Hepatic stellate cell (primary cell): Measurements from ENCODE around the gene SLC5A2.
"Not testable (repeated sequence)": the region's sequence is repeated elsewhere in the genome, so short reads cannot be mapped to it uniquely, and the experiment has no call there.

Source experiments
- DNase-seq: peaks from one replicate; pipeline ENCODE4 v3.0.0; 2011; ENCODE audit warnings: low spot score

SLC5A2 gene

DNA sequence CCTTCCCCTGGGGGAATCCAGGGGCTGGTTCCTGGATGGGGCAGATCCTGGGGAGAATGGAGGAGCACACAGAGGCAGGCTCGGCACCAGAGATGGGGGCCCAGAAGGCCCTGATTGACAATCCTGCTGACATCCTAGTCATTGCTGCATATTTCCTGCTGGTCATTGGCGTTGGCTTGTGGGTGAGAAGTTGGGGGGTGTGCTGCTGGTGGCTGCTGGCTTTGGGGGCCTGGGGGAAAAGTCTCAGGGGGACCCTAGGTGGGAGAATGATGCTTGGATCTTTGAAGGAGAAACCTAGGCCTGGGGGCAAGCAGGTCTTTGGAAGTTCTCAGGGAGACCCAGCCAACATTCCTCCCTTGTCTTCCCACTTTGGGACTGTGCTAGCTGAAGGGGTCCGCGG lies at the start of gene SLC5A2:
Gene SLC5A2 (plus strand): TSS at position 43 of the 400 bp plus-strand sequence. CDS start 14 bp downstream, at position 57.
- DNase-seq = no peak

DNA sequence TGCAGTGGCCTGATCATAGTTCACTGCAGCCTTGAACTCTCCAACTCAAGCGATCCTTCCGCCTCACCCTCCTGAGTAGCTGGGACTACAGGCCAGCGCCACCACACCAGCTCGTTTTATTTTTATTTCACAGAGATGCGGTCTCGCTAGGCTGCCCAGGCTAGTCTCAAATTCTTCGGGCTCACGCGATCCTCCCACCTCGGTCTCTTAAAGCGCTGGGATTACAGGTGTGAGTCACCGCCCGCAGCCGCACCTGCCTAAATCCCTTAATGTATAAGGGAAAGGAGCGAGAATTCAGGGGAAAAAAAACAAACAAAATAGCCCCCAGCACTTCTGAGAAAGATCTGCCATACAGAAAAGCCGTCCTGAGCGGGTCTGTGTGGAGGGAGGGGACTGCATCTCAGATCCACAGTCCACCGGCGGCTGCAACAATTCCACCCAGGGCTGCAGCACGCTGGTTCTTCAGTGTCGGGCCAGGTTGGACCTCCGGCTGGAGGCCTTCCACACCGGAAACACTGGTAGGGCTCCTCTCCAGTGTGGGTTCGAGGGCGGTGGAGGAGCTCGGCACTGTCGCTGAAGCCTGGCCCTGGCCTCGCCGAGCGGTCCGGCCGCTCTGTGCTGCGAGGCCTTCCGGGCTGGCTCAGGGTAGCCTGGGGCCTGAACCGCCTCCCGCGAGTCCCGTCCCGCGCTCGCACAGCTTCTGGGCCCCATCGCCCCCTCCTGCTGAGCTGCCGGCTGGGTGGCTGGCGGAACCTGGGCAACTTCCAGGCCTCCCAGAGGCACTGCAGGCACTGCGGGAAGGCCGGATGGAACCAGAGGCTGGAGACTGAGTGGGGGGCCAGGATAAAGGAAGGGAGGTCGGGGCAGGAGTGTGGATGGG lies 47.3 kb upstream of the SLC5A2 start:
- no peak for DNase-seq

DNA sequence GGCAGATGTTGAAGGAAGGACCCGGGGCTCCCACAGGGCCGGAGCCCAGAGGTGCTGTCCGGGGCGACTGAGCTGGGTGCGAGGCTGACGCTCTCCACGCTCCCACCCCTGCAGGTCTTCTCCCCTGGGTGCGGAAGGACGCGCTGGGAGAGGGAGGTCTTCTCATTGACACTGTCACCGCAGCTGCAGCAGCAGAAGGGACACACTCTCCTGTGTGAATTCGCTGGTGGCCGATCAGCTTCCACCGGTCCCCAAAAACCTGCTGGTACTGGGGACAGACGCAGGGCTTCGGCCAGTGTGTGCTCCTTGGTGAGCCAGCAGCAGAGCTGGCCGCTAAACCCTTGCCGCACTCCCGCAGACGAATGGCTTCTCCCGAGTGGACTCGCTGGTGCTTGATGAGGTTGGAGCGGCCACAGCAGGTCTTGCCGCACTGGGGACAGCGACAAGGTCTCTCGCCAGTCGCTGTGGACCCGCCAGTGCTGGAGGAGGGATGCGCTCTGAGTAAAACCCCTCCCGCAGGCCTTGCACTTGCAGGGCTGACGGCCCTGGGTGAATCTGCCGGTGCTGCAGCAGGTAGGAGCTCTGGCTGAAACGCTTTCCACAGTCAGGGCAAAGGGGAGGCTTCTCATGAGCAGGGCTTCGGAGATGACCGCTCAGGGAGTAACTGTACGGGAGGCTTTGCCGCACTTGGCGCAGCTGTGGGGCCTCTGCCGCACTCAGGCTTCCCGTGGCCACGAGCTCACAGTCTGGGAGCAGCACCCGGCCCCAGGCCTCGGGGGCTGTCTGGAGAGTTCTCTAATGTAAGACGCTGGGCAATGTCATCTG lies 46.5 kb upstream of the SLC5A2 start:
- DNase-seq = no peak

DNA sequence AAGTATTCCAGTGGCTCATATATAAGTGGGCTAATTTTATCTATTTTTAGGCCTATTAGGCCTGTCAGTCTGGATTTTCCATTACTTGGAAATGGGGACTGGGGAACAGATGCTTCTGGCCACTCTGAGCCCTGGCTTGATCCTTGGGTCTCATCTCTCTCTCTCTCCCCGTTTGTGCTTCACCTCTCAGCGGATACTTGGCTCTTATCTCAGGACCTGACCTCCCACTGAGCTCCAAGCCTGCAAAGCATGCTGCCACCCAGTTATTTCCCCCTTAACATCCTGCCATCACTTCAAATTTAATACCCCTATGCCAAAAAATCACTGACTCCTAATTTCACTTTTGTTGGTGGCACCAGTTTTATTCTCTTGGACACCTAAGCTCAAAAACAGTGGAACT lies 44.5 kb upstream of the SLC5A2 start:
- DNase-seq = no peak

DNA sequence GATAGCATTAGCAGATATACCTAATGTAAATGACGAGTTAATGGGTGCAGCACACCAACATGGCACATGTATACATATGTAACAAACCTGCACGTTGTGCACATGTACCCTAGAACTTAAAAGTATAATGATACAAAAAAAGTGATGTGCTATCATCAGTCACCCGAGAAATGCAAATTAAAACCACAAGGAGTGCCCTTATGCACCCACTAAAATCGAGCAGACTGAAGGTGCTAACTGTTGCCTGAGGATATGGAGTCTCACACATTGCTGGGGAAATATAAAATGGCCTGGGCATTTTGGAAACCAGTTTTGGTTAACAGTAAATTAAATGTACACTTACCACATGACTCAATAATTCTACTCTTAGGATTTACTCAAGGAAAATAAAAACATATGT lies 43.9 kb upstream of the SLC5A2 start:
- not testable (repeated sequence) for DNase-seq

DNA sequence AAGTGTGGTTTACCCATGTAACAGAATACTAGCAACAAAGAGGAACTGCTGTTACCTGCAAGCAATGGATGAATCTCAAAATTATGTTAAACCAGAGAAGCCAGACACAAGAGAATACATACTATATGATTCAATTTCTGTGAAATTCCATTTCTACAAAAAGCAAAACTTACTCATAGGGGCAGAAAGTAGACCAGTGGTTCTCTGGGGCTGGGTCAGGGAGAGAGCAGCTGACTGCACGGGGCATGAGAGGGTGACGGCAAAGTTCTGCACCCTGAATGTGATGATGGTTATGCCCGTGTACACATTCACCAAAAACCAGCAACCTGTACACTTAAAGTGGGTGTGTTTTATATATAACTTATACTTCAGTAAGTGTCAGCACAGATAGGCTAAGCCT lies 43.4 kb upstream of the SLC5A2 start:
- no peak for DNase-seq

DNA sequence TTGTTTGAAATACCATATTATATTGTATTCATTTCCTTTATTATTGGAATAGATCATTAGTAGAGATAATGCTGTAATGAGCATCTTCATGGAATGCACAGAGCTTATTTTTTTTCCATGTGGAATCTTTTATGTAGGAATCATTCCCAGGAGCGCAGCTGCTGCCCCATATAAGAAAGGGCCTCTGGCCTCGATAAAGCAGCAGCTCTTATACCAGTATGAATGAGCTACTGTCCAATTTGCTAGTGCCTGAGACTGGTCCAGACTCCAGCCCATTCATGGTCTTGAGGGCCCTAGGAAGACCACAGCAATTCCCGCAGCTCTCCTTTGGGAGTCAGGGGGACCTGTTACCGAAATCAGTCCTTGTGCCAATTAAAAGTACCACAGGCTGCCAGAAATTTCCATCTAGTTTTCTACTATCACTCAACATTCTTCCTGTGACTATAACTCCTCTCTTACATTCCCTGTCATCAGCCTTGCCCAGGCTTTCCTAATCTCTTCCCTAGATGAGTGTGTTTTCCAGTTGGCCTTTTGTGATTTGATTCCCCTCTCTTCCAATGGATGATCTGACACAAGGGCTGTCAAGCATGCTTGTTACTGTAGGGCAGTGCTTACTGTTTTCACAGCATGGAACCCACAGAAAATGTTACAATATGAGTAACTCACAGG lies 42.3 kb upstream of the SLC5A2 start:
- no peak for DNase-seq

DNA sequence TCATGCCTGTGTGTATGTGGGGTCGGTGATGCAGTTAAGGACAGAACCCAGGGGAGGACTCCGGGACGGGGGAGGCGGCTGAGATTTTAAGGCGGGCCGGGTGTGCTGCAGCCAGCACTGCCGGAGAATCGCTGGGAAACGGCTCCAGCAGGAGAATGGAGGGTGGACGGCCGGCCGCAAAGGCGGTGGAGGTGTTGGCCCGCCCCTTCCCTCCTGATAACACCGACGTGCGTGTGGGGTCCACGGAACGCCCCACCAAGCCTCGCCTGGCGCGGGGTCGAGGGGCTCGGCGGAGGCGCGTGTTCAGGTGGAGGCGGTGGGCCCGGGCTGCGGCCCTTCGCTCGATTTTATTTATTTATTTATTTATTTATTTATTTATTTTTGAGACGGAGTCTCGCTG lies 41.0 kb upstream of the SLC5A2 start:
- no peak for DNase-seq

DNA sequence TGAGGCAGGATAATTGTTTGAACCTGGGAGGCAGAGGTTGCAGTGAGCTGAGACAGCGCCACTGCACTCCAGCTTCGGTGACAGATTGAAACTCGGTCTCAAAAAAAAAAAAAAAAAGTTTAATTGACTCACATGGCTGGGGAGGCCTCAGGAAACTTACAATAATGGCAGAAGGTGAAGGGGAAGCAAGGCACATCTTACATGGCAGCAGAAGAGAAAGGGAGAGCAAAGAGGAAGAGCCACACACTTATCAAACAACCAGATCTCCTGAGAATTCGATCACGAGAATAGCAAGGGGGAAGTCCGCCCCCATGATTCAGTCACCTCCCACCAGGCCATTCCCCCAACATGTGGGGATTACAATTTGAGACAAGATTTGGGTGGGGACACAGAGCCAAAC lies 37.0 kb upstream of the SLC5A2 start:
- not testable (repeated sequence) for DNase-seq

DNA sequence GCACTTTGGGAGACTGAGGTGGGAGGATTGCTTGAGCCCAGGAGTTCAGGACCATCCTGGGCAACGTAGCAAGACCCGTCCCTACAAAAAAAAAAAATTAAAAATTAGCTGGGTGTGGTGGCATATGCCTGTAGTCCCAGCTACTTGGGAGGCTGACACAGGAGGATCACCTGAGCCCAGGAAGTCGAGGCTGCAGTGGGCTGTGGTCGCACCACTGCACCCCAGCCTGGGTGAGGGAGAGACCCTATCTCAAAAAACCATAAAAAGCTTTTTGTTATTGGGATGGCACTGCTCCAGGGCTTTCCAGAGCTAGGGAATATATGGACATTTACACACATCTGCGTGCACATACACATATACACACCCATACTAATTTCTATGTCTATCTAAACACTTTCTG lies 31.7 kb upstream of the SLC5A2 start:
- no peak for DNase-seq

DNA sequence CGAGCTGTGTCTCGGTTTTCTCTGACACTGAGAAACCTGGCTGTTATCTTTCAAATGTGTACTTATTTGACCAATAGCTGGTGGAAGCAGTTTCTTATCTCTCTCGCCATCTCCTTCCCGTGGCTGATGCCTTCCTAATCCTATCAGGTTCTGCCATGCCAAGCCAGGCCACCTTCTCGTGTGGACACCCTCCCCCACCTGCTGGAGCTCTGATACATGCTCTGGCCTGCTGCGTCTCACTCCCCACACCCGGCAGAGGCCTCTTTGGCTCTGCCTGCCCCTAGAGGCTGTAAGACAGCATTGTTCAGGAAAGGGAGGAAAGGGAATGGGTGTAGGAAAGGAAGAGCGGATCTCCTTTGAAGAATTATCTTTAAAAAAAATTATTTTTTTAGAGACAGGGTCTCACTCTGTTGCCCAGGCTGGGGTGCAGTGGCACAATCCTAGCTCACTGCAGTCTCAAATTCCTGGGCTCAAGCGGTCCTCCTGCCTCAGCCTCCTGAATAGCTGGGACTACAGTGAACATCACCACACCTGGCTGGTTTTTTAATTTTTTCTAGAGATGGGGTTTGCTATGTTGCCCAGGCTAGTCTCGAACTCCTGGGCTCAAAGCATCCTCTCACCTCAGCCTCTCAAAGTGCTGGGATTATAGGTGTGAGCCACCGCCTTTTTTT lies 31.1 kb upstream of the SLC5A2 start:
- DNase-seq = peak; percentile 69

DNA sequence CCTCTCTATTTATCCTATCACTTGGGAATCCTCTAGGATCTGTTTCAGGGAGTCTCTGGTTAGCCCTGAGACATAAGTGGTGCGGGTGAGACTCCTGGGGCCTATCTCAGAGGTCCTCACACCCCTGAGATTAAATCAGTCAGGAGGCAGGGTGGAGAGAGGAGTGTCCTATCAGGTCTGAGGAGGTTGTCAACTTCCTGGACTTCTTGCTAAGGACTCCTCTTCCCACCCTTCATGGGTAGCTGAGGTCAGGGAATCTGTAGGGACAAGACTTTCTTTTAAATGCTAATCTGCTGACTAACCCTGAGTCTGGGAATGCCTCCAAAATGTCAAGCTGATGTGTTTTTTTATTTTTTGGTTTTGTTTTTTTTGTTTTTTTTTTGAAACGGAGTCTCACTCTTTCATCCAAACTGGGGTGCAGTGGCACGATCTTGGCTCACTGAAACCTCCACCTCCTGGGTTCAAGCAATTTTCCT lies 30.3 kb upstream of the SLC5A2 start:
- peak; percentile 87 for DNase-seq

DNA sequence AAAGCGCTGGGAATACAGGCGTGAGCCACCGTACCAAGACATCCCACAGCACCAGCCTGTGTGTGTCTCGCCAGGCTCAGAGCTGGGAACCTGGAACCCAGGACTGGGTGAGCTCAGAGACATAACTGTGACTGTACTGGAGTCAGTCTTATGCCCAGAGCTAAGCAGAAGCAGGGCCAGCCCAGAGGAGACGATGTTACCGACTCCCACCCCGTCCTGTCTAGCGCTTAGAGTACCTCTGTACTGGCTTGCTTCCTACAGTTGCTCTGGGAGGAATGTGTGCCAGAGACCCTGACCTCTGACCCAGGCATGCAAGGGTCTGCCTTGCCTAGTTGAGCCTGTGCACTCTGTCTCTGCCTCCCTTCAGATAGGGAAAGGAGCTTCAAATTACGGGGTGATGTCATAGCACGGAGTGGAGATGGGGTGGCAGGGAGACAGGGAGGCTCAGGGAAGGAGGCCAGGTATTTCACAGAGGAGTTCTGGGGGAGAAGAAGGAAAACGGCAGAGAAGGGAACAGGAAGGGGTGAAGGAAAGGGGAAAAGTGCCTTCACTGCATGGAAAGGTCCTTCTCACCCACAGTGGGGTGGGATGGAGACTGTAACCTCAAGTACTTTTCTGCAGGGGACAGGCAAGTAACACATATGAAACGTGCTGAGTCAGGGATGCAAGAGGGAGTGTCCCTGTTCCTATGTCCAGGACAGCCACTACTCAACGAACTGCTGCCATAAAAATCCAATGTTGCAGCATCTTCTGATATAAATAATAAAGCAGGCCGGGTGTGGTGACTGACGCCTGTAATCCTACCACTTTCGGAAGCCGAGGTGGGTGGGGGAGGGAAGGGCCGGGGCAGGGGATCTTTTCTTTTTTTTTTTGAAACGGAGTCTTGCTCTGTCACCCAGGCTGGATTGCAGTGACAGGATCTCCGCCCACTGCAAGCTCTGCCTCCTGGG lies 29.4 kb upstream of the SLC5A2 start:
- DNase-seq = no peak

DNA sequence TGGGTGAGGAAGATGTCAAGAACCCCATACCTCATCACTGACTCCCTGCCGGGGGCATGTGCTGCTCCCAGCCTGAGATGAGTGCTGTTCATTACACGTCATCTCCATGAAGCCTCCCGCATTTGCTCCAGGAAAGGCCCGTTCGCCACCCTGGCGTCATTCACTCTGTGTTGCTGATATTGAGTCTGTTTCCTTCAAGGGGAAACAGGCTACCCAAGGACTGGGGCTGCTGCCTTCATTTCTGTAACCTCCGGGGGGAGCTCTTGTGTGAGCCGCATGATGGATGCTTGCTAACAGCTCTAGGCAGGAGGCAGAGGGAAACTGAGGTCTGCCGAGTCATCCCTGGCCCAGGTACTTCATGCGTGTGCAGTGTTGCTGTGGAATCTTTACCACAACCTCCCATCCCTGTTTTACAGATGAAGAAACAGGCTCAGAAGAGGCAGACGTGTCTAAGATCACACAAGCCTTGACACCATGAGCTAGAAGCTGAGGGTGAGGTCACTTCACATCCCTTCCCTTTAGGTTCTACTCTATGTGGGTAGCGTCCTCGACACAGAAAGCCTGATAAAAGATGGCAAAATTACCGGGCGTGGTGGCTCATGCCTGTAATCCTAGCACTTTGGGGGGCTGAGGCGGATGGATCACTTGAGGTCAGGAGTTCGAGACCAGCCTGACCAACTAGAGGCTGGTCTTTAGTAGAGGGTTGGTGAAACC lies 27.2 kb upstream of the SLC5A2 start:
- no peak for DNase-seq

DNA sequence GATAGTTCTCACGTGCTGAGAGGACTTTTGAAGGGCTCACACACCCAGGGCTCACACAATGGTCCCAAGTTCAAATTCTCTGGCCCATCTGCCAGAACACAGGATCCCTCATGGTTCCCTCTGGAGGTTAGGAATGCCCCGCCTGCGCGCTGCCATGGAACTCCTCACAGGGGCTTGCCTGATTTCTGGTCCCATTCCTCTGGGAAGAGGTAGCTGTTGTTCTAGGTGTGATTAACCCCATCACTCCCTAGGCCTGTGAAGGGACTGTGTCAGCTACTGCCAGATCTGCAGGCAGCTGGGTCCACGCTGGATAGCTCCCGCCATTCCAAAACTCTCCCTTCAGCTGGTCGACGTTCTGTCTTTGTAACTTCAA lies 25.9 kb upstream of the SLC5A2 start:
- DNase-seq = no peak

DNA sequence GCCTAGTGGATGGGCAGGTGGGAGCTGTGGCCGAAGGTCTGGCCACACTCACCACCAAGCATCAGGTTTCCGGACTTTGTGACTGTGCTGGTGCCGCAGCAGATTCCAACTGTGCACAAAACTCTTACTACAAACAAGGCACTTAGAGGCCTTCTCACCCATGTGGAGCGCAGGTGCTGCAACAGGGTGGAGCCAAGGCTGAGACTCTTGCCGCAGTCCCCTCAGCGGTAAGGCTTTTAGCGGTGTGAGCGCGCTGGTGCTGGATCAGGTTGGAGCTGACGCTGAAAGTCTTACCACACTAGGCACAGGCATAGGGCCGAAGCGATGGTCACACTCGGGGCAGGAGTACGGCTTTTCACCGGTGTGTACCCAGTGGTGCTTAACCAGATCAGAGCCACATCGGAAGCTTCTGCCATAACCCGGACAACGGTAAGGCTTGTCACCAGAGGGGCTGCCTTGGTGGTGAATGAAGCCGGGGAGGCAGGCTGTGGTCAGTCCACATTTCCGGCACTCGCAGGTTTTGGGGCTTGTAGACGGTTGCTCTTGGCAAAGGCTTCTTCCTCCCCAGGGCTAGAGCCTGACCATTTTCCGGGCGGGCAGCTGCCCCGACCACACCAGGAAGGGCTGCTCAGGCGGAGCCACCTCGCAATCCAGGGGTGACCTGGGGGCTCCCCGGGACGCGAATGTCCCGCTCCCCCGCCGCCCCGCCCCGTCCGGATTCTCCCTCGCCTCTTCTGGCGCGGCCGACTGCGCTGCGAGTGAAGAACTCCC lies 24.7 kb upstream of the SLC5A2 start:
- peak; percentile 69 for DNase-seq

DNA sequence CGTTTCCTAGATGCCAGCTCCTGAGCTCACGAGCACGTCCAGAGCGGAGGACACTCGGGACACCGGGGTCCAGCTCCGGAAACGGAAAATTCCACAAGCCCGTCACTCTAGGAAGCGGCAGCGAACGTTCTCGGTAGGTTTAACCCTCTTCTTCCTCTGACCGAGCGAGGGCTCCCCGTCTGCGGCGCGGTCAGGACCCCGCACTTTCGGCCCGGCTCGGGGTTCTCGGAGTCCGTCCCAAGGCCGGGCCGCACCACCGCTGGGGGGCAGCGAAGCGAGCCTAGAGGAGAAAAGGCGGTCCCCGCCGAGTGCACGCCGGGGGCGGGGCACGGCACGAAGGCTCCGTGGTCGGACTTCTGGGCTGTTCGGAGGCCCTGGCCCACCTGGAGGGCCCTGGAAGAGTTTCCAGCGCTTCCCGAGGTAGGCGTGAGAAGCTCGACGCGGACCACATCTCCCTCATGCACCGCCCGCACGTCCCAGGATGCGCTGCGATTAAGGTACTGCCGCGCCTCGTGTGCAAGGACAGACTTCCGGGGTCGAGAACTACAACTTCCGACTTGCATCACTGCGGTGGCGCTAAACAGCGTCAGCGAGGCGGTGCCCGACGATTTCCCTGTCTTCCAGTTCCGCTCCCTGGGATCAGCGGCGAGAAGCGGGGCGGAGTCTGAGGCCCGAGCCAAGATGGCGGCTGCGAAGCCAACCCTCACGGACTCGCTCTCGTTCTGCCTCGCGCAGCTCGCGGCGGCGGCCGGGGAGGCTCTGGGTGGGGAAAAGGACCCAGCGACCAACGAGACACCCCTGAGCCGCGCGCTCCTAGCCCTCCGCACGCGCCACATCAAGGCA lies 23.9 kb upstream of the SLC5A2 start, which contains the start of gene ARMC5:
Gene ARMC5 (plus strand): TSS at position 658 of the 843 bp plus-strand sequence. CDS start 24 bp downstream, at position 682.
- peak; percentile 93 for DNase-seq
